ENCODE data around the gene SPON1.

Gene SPON1

DNA sequence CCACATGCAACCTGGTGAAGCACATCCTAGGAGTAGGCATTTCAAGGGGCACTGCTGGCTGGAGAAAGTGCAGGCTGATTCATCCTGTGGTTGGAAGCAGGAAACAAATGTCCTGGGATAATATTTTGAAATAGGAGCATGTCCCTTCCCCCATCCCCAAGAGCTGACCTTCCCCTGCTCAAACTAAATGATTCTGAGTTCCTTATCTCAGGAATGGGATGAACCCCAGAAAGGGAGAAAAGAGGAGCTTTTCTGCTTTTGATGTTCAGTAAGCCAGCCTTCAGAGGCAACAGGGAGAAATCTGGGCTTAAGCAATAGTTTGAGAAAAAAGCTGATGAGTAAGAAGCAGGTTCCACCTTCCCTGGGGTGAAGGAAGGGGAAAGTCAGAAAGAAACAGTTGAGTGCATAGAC lies 19.5 kb upstream of the SPON1 start:
- in situ Hi-C loops (cut with MboI; ENCODE audit: low sequenced_read_pairs), result no loop called here

DNA sequence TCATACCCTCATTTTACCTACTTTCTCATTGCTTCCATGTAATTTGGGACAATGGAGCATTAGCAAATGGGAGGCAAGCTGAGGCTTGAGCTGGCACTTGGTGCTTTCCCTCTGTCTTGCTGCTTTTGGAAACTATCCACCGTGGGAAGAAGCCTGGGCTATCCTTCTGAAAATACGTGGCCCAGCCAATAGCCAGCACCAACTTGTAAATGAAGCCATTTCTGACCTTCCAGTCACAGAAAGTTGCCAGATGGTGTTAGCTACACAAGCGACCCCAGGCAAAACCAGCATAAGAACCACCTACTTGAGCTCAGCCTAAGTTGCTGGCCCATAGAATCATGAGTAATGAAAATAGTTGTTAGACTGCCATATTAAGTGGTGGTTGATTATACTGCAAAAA lies 18.5 kb upstream of the SPON1 start:
- in situ Hi-C loops (cut with MboI; ENCODE audit: low sequenced_read_pairs), result no loop called here

GRCh38 chr11:13944911-13945425 lies 17.6 kb upstream of the SPON1 start:
- in situ Hi-C loops (cut with MboI; ENCODE audit: low sequenced_read_pairs), result no loop called here

- in situ Hi-C loops (cut with MboI; ENCODE audit: low sequenced_read_pairs), result no loop called here
Measured at GRCh38 chr11:13947379-13947778, 15.1 kb upstream of the SPON1 start.

DNA sequence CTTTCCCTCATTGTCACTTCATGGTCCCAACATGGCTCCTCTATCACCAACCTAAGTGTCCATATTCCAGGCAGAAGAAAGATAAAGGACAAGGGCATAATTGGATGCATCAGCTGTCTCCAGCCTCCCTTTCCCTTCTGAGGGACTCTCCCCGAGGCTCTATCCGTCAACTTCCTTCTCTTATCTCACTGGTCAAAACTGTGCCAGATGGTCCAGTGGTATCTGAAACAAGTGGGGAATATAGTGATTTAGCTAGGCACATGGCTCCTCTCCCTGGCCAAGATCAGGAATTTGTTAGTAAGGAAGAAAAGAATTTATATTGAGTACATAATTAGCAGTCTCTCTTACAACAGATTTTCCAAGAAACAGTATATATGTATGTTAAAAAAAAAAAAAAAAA lies 12.6 kb upstream of the SPON1 start:
- in situ Hi-C loops (cut with MboI; ENCODE audit: low sequenced_read_pairs), result no loop called here

DNA sequence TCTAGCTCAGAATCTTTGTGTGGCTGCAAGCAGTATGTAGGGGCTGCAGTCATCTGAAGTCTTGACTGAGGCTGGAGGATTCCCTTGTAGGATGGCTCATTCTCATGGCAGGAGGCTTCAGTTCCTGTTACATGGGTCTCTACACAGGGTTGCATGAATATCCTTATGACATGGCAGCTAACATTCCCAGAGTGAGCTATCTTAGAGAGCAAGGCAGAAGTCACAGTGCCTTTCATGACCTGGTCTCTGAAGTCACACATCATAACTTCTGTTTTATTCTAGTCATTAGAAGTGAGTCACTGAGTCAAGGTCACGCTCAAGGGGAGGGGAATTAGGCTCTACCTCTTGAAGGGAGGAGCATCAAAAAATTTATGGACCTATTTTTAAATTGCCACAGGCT lies 10.3 kb upstream of the SPON1 start:
- in situ Hi-C loops (cut with MboI; ENCODE audit: low sequenced_read_pairs), result no loop called here

DNA sequence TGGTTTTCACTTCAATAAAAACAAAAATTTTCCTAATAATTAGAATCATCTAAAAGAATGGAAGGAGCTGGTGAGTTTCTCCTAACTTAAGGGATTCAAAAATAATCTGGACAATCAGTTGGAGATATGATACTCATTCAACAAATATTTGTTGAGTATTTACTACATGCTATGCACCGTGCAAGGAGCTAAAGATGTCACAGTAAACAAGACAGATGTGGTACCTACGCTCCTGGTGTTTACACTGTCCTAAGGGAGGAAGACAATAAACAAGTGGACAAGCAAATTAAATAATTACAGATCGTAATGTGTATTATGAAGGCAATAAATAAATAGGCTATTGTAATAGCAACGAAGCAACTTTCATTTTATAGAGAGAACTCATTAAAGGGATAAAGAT lies 9.9 kb upstream of the SPON1 start:
- in situ Hi-C loops (cut with MboI; ENCODE audit: low sequenced_read_pairs), result no loop called here

DNA sequence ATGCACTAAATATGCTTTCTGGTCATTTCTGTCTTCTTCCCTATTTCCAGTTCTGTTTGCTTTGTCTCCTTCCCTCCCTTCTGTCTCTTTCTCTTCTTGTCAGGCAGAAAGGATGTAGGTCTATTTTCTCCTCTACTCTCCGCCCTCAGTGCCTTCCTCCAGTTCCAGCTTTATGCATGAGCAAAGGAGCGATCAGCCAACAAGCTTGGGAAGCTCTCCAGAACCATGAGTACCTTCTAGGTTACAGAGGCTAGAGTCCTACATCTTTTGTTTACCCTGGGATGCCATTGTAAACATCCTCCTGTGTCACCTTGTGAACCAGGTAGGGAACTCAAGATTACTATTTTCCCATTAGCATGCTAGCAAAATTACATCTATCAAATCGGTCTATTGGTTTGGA lies 7.9 kb upstream of the SPON1 start:
- in situ Hi-C loops (cut with MboI; ENCODE audit: low sequenced_read_pairs), result no loop called here

DNA sequence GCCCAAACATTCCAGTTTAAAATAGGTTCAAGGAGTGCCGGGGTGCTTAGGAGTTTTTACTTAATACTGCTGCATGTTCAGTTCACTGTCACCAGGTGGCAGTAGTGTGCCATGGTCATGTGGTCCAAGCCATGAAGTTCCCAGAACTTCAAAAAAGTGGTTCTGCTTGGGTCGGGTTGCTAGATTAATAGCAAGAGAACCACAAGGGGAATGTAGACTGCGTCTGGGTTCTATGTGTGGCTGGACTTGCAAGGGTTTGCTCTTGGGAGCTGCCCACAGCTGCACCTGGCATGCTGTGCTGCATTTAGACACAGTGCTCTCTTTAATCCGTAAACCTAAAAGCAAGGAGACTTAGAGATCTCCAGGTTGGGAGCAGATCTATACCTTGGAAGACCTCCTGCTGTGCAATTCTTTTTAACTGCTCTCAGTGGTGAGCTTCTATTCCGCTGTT lies 6.5 kb upstream of the SPON1 start:
- in situ Hi-C loops (cut with MboI; ENCODE audit: low sequenced_read_pairs), result no loop called here

- in situ Hi-C loops (cut with MboI; ENCODE audit: low sequenced_read_pairs), result no loop called here
Measured at GRCh38 chr11:13956988-13957387, 5.5 kb upstream of the SPON1 start.

DNA sequence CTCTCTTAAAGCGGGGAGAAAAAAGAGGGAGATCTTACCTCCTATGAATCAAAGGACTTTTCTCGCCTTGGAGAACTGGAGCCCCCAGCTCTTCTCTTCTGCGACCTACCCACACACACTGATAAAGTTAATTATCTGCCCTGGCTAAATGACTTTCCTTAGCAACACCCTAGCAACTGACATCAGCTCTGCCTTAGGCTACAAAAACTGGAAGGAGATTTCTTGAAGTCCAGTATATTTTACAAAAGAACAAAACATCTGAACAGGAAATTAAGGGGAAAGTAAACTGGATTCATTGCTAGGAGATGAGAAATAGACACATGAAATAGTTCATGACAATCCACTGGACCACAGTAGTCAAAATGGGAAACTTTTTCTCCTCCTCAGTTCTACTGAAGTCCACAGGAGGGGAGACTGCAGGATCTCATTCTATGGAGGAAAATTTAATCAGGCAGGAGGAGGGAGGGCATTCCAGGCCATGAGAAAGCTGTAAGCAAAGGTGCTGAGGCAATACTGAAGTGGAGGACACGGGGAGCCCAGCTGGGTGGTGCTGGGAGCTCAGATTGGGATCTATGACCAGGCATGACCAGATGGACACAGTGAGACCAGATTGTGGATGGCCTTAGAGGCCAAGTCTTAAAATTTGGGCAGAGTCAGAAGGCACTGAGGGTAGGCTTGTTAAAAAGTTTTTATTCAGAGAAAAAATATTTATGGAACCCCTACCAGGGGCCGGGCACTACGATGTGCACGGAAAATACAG lies 3.7 kb upstream of the SPON1 start:
- in situ Hi-C loops (cut with MboI; ENCODE audit: low sequenced_read_pairs), result no loop called here

GRCh38 chr11:13962198-13962561 lies 343 bp upstream of the SPON1 start:
- in situ Hi-C loops (cut with MboI; ENCODE audit: low sequenced_read_pairs), result no loop called here

DNA sequence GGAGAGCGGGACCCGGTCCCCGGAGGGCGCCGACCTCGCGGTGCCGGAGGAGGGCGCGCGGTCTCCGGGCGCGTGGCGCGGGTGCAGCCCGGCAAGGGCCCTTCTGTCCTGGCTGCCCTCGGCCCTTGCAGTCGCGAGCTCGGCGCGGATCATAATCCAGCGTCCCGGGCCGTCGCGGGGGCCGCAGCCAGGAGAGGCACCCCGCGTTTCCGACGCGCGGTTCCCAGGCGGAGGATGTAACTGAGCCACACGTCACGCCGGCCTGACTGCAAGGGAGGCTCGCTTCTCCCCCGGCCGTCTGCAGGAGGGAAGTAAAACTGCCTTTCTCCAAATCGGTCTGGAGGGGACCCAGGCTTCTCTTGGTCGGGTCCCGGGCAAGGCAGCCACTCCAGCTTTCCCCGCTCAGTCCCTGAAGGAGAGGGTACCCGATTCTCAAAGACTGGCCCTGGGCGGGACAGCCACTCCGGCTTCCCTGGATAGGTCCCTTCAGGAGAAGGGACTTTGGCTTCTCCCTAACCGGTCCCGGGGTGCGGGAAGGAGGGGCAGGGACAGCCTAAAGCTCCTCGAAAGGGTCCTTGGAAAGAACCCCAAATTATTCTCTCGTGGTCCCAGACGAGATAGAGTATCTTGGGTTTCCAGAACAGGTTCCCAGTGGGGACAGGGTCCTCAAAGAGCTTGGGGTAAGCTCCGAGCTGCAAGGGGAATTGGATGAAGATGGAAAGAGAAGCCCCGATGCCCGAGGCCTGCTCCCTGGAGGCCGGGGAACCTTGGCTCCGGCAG lies 836 bp downstream of the SPON1 start:
- in situ Hi-C loops (cut with MboI; ENCODE audit: low sequenced_read_pairs), result no loop called here

GRCh38 chr11:13963949-13964770 lies 1.6 kb downstream of the SPON1 start:
- in situ Hi-C loops (cut with MboI; ENCODE audit: low sequenced_read_pairs), result no loop called here

- in situ Hi-C loops (cut with MboI; ENCODE audit: low sequenced_read_pairs), result no loop called here
Measured at GRCh38 chr11:13964771-13965074, 2.2 kb downstream of the SPON1 start.

GRCh38 chr11:13965337-13965736 lies 2.8 kb downstream of the SPON1 start:
- in situ Hi-C loops (cut with MboI; ENCODE audit: low sequenced_read_pairs), result no loop called here

GRCh38 chr11:13966013-13966412 lies 3.5 kb downstream of the SPON1 start:
- in situ Hi-C loops (cut with MboI; ENCODE audit: low sequenced_read_pairs), result no loop called here

- in situ Hi-C loops (cut with MboI; ENCODE audit: low sequenced_read_pairs), result no loop called here
Measured at GRCh38 chr11:13966486-13966885, 4.0 kb downstream of the SPON1 start.

GRCh38 chr11:13970986-13971385 lies 8.5 kb downstream of the SPON1 start:
- in situ Hi-C loops (cut with MboI; ENCODE audit: low sequenced_read_pairs), result no loop called here

DNA sequence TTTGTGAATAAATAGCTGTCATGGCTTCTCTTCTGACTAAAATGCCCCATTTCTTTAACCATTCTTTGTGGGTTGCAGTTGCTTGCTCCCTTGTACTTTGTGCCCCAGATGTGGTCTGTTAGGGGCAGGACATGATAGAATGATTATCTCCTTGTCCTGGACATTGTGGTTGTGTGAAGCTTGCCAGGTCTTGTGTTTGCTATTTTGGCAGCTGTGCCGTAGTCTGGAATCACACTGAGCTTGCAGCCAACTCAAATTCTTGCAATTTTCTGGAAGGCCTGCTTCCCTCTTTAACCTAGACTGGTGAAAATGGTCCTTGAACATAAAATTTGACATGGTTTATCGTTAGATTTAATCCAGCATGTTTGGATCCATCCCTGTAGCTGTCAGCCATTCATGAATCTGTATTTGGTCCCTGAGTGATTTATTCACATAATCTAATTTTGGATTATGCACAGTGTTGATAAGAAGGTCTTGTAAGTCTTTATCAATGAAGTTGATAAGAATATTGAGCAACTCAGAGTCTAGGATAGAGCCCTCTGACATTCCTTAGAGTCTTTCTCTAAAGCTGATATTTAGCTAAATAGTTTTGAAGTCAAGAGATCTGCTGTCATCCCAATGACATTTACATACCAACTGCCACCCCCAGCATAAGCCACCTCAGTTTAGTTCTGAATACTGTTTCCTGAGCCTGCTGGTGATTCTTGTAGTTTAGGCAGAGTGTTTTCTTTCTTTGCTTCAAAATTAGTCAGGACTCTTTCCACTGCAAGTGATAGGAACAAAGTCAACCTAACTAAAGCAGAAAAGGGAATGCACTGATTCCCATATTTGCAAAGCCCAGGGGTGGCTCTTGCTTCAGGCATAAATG lies 9.8 kb downstream of the SPON1 start:
- in situ Hi-C loops (cut with MboI; ENCODE audit: low sequenced_read_pairs), result no loop called here

GRCh38 chr11:13972944-13973343 lies 10.4 kb downstream of the SPON1 start:
- in situ Hi-C loops (cut with MboI; ENCODE audit: low sequenced_read_pairs), result no loop called here
